Glutamatergic neuron (in vitro differentiated cells): ENCODE data around the gene PSMD8. TPM values are rescaled to one million over a fixed set of nuclear protein-coding genes. Genes with fewer than 3 reads are reported as not detected.

Experiments
- DNase-seq: peaks from one replicate; pipeline ENCODE4 v3.0.0; 2022
- H3K27ac Mint-ChIP-seq: one replicate; pipeline ENCODE4 v1.8.0; 2020; ENCODE audit warnings: mild to moderate bottlenecking, mixed read lengths, inconsistent platforms; ENCODE audit not compliant: unreplicated experiment
- H3K27me3 Mint-ChIP-seq: one replicate; pipeline ENCODE4 v1.8.0; 2020; ENCODE audit warnings: mild to moderate bottlenecking, moderate library complexity, mixed read lengths, inconsistent platforms; ENCODE audit not compliant: unreplicated experiment
- H3K36me3 Mint-ChIP-seq: one replicate; pipeline ENCODE4 v1.8.0; 2020; ENCODE audit warnings: mild to moderate bottlenecking, mixed read lengths, inconsistent platforms; ENCODE audit not compliant: unreplicated experiment
- H3K4me1 Mint-ChIP-seq: one replicate; pipeline ENCODE4 v1.8.0; 2020; ENCODE audit warnings: mild to moderate bottlenecking, low read depth, mixed read lengths, inconsistent platforms; ENCODE audit not compliant: unreplicated experiment
- H3K4me3 Mint-ChIP-seq: one replicate; pipeline ENCODE4 v1.8.0; 2020; ENCODE audit warnings: mild to moderate bottlenecking, mixed read lengths, inconsistent platforms; ENCODE audit not compliant: unreplicated experiment
- H3K9me3 Mint-ChIP-seq: one replicate; pipeline ENCODE4 v1.8.0; 2020; ENCODE audit warnings: mild to moderate bottlenecking, moderate library complexity, mixed read lengths, inconsistent platforms; ENCODE audit not compliant: unreplicated experiment
- total RNA-seq: library from RNA; stranded (reverse); fragmentation: NEBNext Ultra II Directional; extraction: Animal tissue kit (Norgen Biotek cat#: 25700); gene quantifications from one replicate; pipeline ENCODE4 v1.2.1, GENCODE V29; 2021; ENCODE audit not compliant: unreplicated experiment
- TF ChIP-seq, protein P1 (sequence below): fragments of 200-600 bp; sonication (generic); IDR thresholded peaks from one replicate; pipeline ENCODE4 v1.5.0; 2021; ENCODE audit not compliant: partially characterized antibody, unreplicated experiment

The PSMD8 gene
- total RNA-seq, 1 donor from 2014 or later: 156 TPM

- Mint-ChIP-seq H3K4me1 (peaks cover 3% of the 10 kb centered on the region), H3K9me3 (peaks cover 7% of the 10 kb centered on the region), H3K4me3 (peak overlapping the region; percentile 79), H3K27me3 (peaks cover 35% of the 10 kb centered on the region), H3K27ac (no peak overlapping the region), H3K36me3 (peaks cover 14% of the 10 kb centered on the region)
- peak; percentile 75 for DNase-seq
- TF ChIP-seq, protein P1, sequence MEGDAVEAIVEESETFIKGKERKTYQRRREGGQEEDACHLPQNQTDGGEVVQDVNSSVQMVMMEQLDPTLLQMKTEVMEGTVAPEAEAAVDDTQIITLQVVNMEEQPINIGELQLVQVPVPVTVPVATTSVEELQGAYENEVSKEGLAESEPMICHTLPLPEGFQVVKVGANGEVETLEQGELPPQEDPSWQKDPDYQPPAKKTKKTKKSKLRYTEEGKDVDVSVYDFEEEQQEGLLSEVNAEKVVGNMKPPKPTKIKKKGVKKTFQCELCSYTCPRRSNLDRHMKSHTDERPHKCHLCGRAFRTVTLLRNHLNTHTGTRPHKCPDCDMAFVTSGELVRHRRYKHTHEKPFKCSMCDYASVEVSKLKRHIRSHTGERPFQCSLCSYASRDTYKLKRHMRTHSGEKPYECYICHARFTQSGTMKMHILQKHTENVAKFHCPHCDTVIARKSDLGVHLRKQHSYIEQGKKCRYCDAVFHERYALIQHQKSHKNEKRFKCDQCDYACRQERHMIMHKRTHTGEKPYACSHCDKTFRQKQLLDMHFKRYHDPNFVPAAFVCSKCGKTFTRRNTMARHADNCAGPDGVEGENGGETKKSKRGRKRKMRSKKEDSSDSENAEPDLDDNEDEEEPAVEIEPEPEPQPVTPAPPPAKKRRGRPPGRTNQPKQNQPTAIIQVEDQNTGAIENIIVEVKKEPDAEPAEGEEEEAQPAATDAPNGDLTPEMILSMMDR: no peak
Measured at GRCh38 chr19:38394488-38394887, 20.1 kb downstream of the PSMD8 start.

GRCh38 chr19:38395381-38396114 is 21.2 kb downstream of the PSMD8 start:
- H3K27ac Mint-ChIP-seq: no peak overlapping the region
- peaks cover 6% of the 10 kb centered on the region for H3K9me3 Mint-ChIP-seq
- TF ChIP-seq, protein P1: no peak
- peak; percentile 41 for DNase-seq
- no peak overlapping the region for H3K4me3 Mint-ChIP-seq
- H3K4me1 Mint-ChIP-seq: peaks cover 4% of the 10 kb centered on the region
- peaks cover 37% of the 10 kb centered on the region for H3K27me3 Mint-ChIP-seq
- peaks cover 14% of the 10 kb centered on the region for H3K36me3 Mint-ChIP-seq

DNA sequence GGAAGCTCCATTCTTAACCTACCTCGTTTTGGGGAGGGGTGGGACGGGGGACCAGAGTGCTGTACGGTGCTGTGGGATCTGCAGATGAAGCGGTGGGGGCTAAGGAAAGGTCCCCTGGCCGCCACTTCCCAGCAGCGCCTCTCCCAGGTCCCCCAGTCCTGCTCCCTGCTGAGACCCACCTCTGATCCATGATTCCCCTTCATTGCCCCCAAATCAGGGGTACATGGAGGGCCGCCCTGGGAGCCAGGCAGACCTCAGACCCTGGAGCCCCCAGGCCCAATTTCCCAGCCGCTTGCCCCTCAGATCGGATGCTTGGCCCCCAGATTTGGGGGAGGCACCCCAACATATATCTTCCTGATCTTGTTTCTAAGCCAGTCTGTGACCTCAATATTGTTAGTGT is 24.7 kb downstream of the PSMD8 start:
- Mint-ChIP-seq H3K4me1 (peaks cover 2% of the 10 kb centered on the region), H3K36me3 (peaks cover 7% of the 10 kb centered on the region), H3K4me3 (no peak overlapping the region), H3K27ac (no peak overlapping the region), H3K27me3 (peaks cover 25% of the 10 kb centered on the region), H3K9me3 (peaks cover 8% of the 10 kb centered on the region)
- DNase-seq: no peak
- TF ChIP-seq, protein P1: no peak

- H3K4me3 Mint-ChIP-seq: peak overlapping the region; percentile 55
- H3K4me1 Mint-ChIP-seq: peaks cover 2% of the 10 kb centered on the region
- peaks cover 7% of the 10 kb centered on the region for H3K9me3 Mint-ChIP-seq
- no peak overlapping the region for H3K27ac Mint-ChIP-seq
- no peak for DNase-seq
- TF ChIP-seq, protein P1: no peak
- peaks cover 7% of the 10 kb centered on the region for H3K36me3 Mint-ChIP-seq
- H3K27me3 Mint-ChIP-seq: peaks cover 24% of the 10 kb centered on the region
Measured at GRCh38 chr19:38399537-38399936, 25.2 kb downstream of the PSMD8 start.

DNA sequence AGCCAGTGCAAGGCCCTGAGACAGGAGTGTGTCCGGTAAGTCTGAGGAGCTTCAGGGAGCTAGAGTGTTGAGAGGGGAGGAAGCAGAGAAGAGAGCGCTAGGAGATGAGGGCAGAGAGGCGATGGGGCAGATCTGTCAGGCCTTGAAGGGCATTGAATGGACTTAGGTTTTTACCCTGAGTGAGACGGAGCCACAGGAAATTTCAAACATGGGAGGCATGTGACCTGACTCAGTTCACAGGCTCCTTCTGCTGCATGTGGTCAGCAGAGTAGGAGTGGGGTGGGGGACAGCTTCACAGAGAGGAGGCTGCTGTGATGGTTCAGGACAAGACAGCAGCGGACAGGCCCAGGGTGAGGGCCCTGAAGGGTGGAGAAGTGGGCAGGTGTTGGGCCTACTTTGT is 26.0 kb downstream of the PSMD8 start:
- no peak for DNase-seq
- H3K9me3 Mint-ChIP-seq: peaks cover 7% of the 10 kb centered on the region
- no peak overlapping the region for H3K4me3 Mint-ChIP-seq
- H3K4me1 Mint-ChIP-seq: peaks cover 2% of the 10 kb centered on the region
- no peak overlapping the region for H3K27ac Mint-ChIP-seq
- peaks cover 7% of the 10 kb centered on the region for H3K36me3 Mint-ChIP-seq
- TF ChIP-seq, protein P1: no peak
- H3K27me3 Mint-ChIP-seq: peaks cover 22% of the 10 kb centered on the region
